Smooth muscle cell (in vitro differentiated cells): ENCODE measurements around the gene DNAJC15. TPM values are rescaled to one million over a fixed set of nuclear protein-coding genes. Genes with fewer than 3 reads are reported as not detected.

Experiments
- DNase-seq: peaks from one replicate; lab custom pipeline; 2025; ENCODE audit not compliant: unreplicated experiment; lab: John Stamatoyannopoulos, UW
- H2AFZ ChIP-seq: fragments of 200-600 bp; sonication (generic); 2 replicates; pipeline ENCODE4 v1.6.0; 2016; ENCODE audit warnings: antibody characterized with exemption, low read depth, mild to moderate bottlenecking
- H3F3A ChIP-seq: fragments of 200-600 bp; sonication (generic); 2 replicates; pipeline ENCODE4 v1.6.0; 2017; ENCODE audit warnings: antibody characterized with exemption, low read depth
- H3K27ac ChIP-seq: fragments of 200-600 bp; sonication (generic); 2 replicates; pipeline ENCODE4 v1.5.1; 2016; ENCODE audit warnings: low read depth, mild to moderate bottlenecking
- H3K27me3 ChIP-seq: fragments of 200-600 bp; sonication (generic); 2 replicates; pipeline ENCODE4 v1.6.1; 2016; ENCODE audit warnings: low read depth, mild to moderate bottlenecking
- H3K36me3 ChIP-seq: fragments of 200-600 bp; sonication (generic); 2 replicates; pipeline ENCODE4 v1.5.1; 2016; ENCODE audit warnings: low read depth
- H3K4me1 ChIP-seq: fragments of 200-600 bp; sonication (generic); 2 replicates; pipeline ENCODE4 v1.5.1; 2016; ENCODE audit warnings: low read depth
- H3K4me2 ChIP-seq: fragments of 200-600 bp; sonication (generic); 2 replicates; pipeline ENCODE4 v1.6.0; 2016; ENCODE audit warnings: mild to moderate bottlenecking
- H3K4me3 ChIP-seq: fragments of 200-600 bp; sonication (generic); 2 replicates; pipeline ENCODE4 v1.5.1; 2016; ENCODE audit warnings: mild to moderate bottlenecking
- H3K79me2 ChIP-seq: fragments of 200-600 bp; sonication (generic); 2 replicates; pipeline ENCODE4 v1.6.0; 2016; ENCODE audit warnings: low read depth, mild to moderate bottlenecking
- H3K9ac ChIP-seq: fragments of 200-600 bp; sonication (generic); 2 replicates; pipeline ENCODE4 v1.6.0; 2016; ENCODE audit warnings: low read depth
- H3K9me3 ChIP-seq: fragments of 200-600 bp; sonication (generic); replicated peaks from 2 replicates; pipeline ENCODE4 v1.5.1; 2016; ENCODE audit warnings: low read depth
- H4K20me1 ChIP-seq: fragments of 200-600 bp; sonication (generic); 2 replicates; pipeline ENCODE4 v1.6.0; 2016; ENCODE audit warnings: low read depth
- CTCF ChIP-seq: fragments of 200-600 bp; sonication (generic); IDR thresholded peaks from 2 replicates; pipeline ENCODE4 v1.5.1; 2017; ENCODE audit warnings: borderline replicate concordance, mild to moderate bottlenecking, antibody characterized with exemption; ENCODE audit not compliant: insufficient read depth, poor library complexity, severe bottlenecking
- WGBS: methylation state at CpG from one replicate; pipeline ENCODE4 v1.1.7; 2016; ENCODE audit warnings: low lambda C conversion rate; 5-methylcytosine and 5-hydroxymethylcytosine counted together
- polyA plus RNA-seq: library from polyadenylated mRNA; unstranded; fragments of >200 nt; fragmentation: Nextera tagmentation; extraction: Ambion mirVana; gene quantifications from 2 replicates; pipeline ENCODE4 v1.2.1, GENCODE V29; 2016
- total RNA-seq: library from RNA; depleted of rRNA; stranded (reverse); fragments of >200 nt; gene quantifications from 2 replicates; pipeline ENCODE4 v1.2.3, GENCODE V29; 2014

Gene DNAJC15
- total and polyA plus RNA-seq, 2 experiments from 2014 or later, result 4.4 to 6.9 TPM

- 78% methylated on average over 5 of the region's 5 CpGs for WGBS
- H3K4me3 ChIP-seq, result no peak overlapping the region
- DNase-seq, result no peak
- no peak overlapping the region for H3K27ac ChIP-seq
- H3K36me3 ChIP-seq, result no peaks in the 10 kb centered on the region
- TF ChIP-seq CTCF, result no peak
- no peaks in the 10 kb centered on the region for H3K27me3 ChIP-seq
- no peak overlapping the region for H3K4me2 ChIP-seq
- H3F3A ChIP-seq, result peaks cover 7% of the 10 kb centered on the region
- H3K9ac ChIP-seq, result no peak overlapping the region
- no peaks in the 10 kb centered on the region for H4K20me1 ChIP-seq
- H3K4me1 ChIP-seq, result peaks cover 10% of the 10 kb centered on the region
- H3K9me3 ChIP-seq, result no peaks in the 10 kb centered on the region
- H2AFZ ChIP-seq, result no peak overlapping the region
- no peaks in the 10 kb centered on the region for H3K79me2 ChIP-seq
These were observed 109.5 kb downstream of the DNAJC15 start for GRCh38 chr13:43132911-43133310.

GRCh38 chr13:43133792-43134191, 110.4 kb downstream of the DNAJC15 start:
- H3K4me1 ChIP-seq, result peaks cover 8% of the 10 kb centered on the region
- no peak overlapping the region for H3K4me3 ChIP-seq
- DNase-seq, result no peak
- H3K36me3 ChIP-seq, result no peaks in the 10 kb centered on the region
- no peaks in the 10 kb centered on the region for H3K79me2 ChIP-seq
- no peak for TF ChIP-seq CTCF
- H3K4me2 ChIP-seq, result no peak overlapping the region
- H3F3A ChIP-seq, result peaks cover 3% of the 10 kb centered on the region
- 95% methylated on average over 4 of the region's 4 CpGs for WGBS
- H2AFZ ChIP-seq, result no peak overlapping the region
- H4K20me1 ChIP-seq, result no peaks in the 10 kb centered on the region
- no peaks in the 10 kb centered on the region for H3K9me3 ChIP-seq
- H3K27me3 ChIP-seq, result no peaks in the 10 kb centered on the region
- H3K27ac ChIP-seq, result no peak overlapping the region
- no peak overlapping the region for H3K9ac ChIP-seq

GRCh38 chr13:43134868-43135267, 111.5 kb downstream of the DNAJC15 start:
- DNase-seq, result no peak
- Histone ChIP-seq H3K27me3 (no peaks in the 10 kb centered on the region), H4K20me1 (no peaks in the 10 kb centered on the region), H3K27ac (no peak overlapping the region), H3K79me2 (no peaks in the 10 kb centered on the region), H3K9me3 (no peaks in the 10 kb centered on the region), H3K4me1 (peaks cover 8% of the 10 kb centered on the region), H3K4me3 (no peak overlapping the region), H2AFZ (no peak overlapping the region), H3K9ac (no peak overlapping the region), H3K4me2 (no peak overlapping the region), H3F3A (no peaks in the 10 kb centered on the region), H3K36me3 (no peaks in the 10 kb centered on the region)
- 97% methylated on average over 7 of the region's 7 CpGs for WGBS
- TF ChIP-seq CTCF, result no peak

GRCh38 chr13:43135516-43135915, 112.1 kb downstream of the DNAJC15 start:
- H2AFZ ChIP-seq, result no peak overlapping the region
- 94% methylated on average over 5 of the region's 5 CpGs for WGBS
- TF ChIP-seq CTCF, result no peak

More at GRCh38 chr13:43135516-43135915, 112.1 kb downstream of the DNAJC15 start:
- Histone ChIP-seq H3K4me2 (no peak overlapping the region), H3F3A (no peaks in the 10 kb centered on the region), H3K36me3 (no peaks in the 10 kb centered on the region), H3K4me3 (no peak overlapping the region), H3K79me2 (no peaks in the 10 kb centered on the region), H3K27ac (no peak overlapping the region), H3K9me3 (no peaks in the 10 kb centered on the region), H3K4me1 (peaks cover 8% of the 10 kb centered on the region), H3K9ac (no peak overlapping the region), H4K20me1 (no peaks in the 10 kb centered on the region), H3K27me3 (no peaks in the 10 kb centered on the region)
- no peak for DNase-seq
